Stromal cell of bone marrow (primary cell): ENCODE data around the gene RALA.
"Not testable (repeated sequence)": the region's sequence is repeated elsewhere in the genome, so short reads cannot be mapped to it uniquely, and the experiment has no call there.

ENCODE experiments used
- DNase-seq: peaks from one replicate; pipeline ENCODE4 v3.0.0-alpha.2; 2012; ENCODE audit warnings: low read depth

RALA gene

DNA sequence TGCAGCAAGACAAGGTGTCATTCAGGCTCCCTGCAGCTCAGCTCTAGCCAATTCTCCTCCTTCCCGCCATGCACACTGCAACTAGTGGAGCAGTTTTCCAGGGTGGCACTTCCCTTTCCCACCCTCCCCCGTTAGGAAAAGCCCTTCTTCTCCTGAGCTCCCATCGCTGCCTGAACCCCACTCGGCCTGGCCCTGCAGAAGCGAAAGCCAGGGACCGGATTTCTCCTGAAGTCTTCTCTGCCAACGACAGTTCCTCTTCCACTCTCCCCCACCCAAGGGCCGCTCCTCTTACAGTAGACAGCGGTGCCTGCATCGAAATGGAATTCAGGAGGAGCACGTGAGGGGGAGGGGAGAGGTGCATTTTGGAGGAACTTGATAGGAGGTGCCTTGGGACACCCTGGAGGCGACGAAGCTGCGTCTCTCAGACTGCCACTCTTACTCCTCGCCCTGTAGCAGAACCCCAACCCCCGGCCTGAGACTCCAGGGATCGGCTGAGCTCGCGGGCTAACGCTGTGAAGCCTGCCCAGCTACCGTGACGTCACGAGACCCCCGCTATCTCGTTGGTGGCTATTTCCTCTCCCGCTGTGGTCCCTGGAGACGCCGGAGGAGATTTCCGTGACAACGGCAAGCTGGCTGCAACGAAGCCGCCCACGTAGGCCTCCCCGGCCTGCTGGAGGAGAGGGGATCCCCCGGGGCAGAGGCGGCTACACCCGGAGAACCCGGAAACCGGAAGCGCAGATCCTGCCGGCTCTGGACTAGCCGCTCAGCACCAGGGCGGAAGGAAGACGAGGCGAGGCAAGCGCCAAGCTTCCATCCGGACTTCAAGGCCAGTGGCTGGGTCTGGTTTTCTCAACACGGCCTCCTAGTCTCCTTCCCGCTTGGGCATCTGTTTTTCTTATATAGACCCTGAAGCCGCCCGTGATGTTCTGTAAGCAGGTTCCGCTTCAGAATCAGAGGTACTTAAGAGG lies 109.7 kb downstream of the RALA start:
- peak; percentile 93 for DNase-seq

DNA sequence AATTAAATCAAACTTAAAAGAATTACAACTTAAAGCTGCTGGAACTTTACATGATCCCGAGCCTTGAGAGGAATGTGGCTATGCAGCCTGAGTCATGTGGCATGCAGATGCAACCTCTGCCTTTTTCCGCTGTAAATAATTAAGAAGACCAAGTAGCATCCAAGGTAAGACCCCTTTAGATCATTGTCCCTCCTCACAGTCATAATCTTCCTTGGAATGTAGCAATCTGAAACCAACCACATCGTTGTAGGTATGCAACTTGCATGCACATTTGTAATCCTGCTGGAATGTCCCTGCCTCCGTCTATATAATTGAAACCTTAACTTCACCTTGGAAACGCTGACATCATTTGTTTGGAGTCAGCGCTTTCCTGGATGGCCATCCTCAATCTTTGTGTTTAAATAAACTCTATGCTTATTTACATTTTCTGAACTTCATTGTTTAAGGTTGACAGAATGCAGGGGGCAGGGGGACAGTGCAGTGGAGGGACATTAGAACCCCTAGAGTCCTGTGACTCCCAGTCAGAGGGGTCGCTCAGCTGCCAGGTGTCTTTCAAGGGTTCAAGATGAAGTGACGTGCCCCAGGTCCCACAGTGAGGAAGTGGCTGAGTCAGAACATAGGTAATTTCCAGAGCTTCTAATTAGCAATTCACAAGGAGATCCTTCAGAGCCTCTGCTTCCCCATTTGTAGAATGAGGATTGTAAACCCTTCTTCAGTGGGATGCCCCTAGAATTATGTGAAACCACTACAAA lies 110.7 kb downstream of the RALA start:
- no peak for DNase-seq

DNA sequence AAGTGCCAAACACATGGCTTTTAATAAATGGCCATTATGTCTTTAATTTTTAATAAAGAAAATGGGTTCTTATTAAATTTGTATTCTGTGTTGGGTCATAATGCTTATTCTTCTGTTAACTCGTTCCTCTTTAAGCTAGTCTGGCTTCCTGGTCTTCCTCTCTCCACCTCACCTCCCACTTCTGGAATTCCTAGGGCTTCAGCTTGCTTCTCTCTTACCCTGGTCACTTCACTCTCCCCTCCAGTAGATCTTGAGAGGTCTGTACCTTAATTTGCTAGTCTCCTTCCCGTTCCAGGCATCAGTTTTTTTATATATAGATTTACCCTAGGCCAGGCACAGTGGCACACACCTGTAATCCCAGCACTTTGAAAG lies 111.2 kb downstream of the RALA start:
- DNase-seq = no peak

DNA sequence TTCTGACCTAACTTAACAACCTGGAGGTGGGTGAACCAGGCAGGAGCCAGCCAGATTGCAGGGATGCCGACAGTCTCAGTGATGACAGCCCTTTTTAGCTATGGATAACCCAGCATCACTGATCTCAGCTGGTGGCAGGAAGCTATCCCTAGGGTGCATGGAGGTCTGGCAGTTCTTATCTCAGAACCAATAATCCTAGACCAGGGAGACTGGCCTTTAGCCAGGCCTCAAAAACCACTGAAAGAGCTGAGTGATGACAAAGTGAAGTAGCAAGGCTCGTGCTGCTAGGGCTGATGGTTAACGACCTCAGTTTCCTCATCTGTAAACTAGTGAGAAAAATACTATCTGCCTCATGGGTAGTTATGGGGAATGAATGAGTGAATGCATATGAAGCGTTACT lies 112.5 kb downstream of the RALA start:
- no peak for DNase-seq

- no peak for DNase-seq
Measured at GRCh38 chr7:39741942-39742623, 118.7 kb downstream of the RALA start.

- DNase-seq = no peak
Measured at GRCh38 chr7:39744620-39745019, 121.2 kb downstream of the RALA start.

GRCh38 chr7:39745320-39745719 lies 121.9 kb downstream of the RALA start:
- no peak for DNase-seq

DNA sequence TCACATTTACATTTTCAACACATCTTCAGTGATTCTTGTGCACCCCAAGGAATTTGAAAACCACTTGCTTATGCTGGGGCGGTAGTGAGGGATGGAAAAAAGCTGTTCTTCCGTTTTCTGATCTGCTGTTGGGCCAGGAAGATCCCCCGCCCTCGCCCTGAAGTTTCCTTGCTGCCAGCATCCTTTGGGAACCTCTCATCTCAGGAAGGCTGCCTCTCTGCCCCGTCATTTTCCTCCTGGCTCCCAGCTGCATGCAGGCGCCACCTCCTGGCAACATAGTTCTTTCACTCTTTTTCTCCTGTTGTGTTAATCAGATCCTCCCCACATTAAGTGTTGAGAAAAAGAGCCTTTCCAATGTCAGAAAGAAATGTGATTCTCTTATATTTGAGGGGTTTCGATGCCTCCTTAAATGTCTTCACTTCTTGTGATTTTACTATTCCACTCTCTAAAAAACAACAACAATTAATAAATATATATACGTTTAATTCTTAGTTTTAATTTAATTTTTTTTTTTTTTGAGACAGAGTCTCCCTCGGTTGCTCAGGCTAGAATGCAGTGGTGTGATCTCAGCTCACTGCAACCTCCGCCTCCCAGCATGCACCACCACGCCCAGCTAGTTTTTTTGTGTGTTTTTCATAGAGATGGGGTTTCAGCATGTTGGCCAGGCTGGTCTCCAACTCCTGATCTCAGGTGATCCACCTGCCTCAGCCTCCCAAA lies 122.9 kb downstream of the RALA start:
- DNase-seq = peak; percentile 77

DNA sequence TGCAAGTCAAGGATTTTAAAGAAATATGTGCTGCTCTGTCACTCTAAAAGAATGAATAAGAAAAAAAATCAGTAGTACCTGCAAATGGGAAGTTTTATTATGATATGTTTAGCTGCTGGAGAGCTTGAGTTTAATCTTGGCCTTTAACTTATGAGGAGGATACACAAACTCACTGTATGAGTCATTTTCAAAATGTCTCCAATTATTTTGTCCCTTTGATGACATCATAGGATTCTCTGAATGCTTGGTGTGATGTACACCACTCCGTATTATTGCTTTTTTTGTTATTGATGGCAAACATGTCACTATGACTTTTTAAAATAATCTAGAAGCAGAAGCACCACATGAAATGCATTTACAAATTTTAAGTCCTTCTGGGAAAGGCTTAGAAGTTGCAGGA lies 125.8 kb downstream of the RALA start:
- peak; percentile 70 for DNase-seq

DNA sequence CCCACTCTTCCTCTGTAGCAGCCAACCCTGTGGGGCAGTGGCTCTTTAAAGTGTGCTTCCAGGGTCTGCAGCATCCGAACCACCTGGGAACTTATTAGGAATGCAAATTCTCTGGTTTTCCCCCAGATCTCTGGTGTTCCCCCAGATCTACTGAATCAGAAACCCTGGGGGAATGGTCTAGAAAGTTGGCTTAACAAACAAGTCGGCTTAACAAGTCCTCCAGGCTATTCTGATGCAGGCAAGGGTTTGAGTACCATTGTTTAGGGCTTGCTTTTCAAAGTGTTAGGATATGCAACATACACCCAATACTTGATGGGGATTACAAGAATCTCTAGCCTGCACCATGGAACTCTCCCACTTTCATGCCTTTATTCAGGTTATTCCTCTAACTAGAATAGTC lies 126.3 kb downstream of the RALA start:
- DNase-seq = no peak

GRCh38 chr7:39750253-39751077 lies 127.1 kb downstream of the RALA start:
- no peak for DNase-seq

DNA sequence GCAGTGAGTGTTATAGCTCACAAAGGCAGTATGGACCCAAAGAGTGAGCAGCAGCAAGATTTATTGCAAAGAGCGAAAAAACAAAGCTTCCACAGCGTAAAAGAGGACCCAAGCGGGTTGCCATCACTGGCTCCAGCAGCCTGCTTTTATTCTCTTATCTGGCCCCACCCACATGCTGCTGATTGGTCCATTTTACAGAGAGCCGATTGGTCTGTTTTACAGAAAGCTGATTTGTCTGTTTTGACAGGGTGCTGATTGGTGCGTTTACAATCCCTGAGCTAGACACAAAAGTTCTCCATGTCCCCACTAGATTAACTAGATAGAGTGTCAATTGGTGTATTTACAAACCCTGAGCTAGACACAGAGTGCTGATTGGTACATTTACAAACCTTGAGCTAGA lies 129.9 kb downstream of the RALA start:
- not testable (repeated sequence) for DNase-seq

DNA sequence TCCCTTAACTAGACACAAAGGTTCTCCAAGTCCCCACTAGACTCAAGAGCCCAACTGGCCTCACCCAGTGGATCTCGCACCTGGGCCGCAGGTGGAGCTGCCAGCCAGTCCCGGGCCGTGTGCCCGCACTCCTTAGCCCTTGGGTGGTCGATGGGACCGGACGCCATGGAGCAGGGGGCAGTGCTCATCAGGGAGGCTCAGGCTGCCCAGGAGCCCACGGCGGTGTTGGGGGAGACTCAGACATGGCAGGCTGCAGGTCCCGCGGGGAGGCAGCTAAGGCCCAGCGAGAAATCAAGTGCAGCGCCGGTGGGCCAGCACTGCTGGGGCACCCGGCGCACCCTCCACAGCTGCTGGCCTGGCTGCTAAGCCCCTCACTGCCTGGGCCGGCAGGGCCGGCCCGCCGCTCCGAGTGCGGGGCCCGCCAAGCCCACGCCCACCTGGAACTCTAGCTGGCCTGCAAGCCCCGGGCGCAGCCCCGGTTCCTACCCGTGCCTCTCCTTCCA lies 130.5 kb downstream of the RALA start:
- DNase-seq = no peak

- peak; percentile 36 for DNase-seq
Measured at GRCh38 chr7:39754326-39755120, 131.2 kb downstream of the RALA start.

- no peak for DNase-seq
Measured at GRCh38 chr7:39757604-39758003, 134.2 kb downstream of the RALA start.
